SW480 (cell line): Measurements from ENCODE around the gene NAV2.

Experiments
- DNase-seq: peaks from one replicate; pipeline ENCODE4 v3.0.0-alpha.2; 2016; ENCODE audit warnings: low spot score

NAV2 gene

GRCh38 chr11:20088397-20089225 lies 376.0 kb downstream of the NAV2 start:
- DNase-seq: no peak

DNA sequence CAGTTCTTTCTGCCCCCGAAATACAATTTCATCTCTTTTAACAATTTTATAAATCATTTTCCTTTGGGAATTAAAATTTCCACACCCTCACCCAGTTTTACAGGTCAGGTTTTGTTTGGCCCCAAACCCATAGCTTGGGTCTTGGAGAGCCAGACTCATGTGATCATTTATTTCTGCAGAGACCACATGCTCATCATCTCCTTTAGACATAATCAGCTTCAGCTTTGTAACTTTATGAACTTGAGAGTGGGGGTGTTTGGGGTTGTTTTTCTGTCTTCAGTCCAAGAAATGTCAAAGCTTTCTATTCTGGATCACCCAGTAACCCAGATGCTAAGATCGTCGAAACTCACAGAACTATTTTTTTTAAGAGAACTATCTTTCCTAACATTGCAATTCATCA lies 376.7 kb downstream of the NAV2 start:
- no peak for DNase-seq

DNA sequence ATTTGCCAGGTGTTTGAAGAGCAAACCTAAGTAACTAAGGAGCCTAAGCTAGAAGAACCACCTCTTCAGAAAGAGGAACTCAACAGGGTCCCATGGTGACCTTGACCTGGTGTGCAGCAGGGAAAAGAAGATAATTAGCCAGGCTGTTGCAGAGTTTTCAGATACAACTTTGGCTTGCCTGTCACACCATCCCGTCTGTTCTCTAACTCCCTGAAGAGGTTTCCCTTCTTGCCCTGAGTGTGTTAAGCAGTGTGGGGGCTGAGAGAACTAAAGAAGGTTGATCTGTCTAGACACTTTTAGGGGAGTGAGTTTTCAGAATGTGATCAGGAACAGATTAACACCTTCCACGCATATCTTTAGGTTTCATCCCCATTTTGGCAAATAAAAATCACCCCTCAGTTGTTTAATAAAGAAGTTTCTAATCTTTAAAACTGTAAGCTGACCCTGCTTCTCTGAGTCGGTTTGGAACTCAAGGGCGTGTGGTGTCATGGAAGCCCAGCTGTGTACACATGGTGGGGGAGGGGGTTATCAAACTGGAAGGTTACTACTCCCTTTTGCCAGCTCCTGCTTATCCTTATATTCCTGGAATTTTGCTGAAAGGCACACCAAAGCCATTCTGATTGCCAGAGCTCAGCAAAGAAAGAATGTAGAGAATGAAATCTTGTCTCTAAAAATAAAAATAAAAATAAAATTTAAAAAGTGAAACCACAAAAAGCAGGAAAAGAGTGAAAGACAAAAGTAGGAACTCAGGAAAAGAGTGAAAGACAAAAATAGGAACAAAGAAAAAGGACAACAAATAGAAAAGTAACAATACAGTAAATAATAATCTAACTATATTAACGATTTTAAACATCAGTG lies 377.4 kb downstream of the NAV2 start:
- no peak for DNase-seq

- DNase-seq: no peak
These were observed 378.2 kb downstream of the NAV2 start for GRCh38 chr11:20090654-20091374.

- DNase-seq: no peak
These were observed 381.1 kb downstream of the NAV2 start for GRCh38 chr11:20093775-20094174.

DNA sequence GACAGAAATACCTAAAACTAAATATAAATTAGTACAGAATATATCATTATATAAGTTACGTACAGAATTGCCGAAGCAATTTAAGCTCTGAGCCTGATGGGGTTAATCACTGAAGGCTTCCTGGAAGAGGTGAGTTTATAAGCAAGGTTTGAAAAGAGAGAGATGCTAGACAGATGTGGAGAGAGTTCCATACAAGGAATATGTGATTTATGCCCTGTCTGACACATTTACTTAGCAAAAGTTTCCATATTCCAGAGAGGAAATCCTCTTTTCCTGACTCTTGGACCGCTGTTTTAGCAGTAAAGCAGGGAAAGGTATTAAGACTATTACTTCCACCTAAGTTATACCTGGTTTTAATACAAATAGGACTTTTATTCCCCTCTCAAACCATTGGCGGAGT lies 382.6 kb downstream of the NAV2 start:
- DNase-seq: no peak

GRCh38 chr11:20097319-20098221 lies 384.9 kb downstream of the NAV2 start:
- DNase-seq: no peak

- DNase-seq: no peak
These were observed 386.9 kb downstream of the NAV2 start for GRCh38 chr11:20099527-20099926.

- no peak for DNase-seq
These were observed 389.8 kb downstream of the NAV2 start for GRCh38 chr11:20102397-20102796.

DNA sequence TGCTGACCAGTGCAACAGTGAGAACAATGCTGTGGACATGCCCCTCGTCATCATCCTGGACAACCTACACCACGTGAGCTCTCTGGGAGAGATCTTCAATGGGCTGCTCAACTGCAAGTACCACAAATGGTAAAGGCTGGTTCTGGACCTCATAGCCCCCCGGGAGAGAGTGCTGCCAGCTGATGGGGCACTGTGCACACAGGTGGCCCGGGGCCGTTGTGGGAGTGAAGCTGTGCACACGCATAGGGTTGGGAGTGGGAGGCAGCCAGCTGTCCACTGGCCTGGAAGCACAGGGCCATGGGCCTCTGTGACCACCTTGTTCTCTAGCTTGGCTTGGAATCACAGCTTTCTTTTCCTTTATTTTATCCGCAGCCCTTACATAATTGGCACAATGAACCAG lies 390.6 kb downstream of the NAV2 start:
- no peak for DNase-seq

- DNase-seq: no peak
These were observed 392.8 kb downstream of the NAV2 start for GRCh38 chr11:20105427-20105826.

- DNase-seq: no peak
These were observed 397.3 kb downstream of the NAV2 start for GRCh38 chr11:20109731-20110445.

DNA sequence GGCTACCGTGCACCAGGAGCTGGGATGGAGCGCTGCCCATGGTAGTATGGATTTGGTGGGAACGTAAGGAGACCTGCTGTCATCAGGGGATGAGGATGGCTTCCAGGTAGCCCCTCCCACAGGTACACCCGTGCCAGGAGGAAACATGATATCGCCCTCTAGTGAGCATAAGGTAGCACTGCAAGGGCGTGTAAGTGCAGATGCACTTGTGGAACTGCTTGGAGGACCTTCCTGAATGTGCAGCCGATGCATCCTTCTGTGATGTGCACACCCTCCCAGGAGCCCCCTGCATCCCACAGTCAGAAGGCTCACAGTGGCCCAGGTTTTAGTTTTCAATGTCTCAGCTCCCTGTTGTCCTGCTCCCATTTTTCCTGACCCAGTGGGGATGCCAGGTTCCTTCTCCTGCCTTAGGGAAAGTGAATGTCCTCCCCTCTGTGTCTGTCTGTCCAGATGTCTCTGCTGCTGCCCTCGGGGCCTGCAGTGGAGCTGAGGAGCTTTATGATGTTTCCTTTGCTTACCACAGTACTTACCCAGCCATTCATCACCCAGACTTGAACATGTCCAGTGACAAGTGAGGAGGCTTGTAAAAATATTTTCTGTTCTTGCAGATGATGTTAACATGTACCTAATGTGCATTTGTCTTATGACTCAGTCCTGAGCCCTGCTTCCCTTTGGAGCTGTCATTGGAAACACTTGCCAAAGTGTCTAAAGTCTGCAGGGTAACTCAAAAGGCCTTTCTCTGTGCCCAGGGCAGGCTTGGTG lies 398.5 kb downstream of the NAV2 start:
- peak; percentile 69 for DNase-seq

- DNase-seq: no peak
These were observed 399.2 kb downstream of the NAV2 start for GRCh38 chr11:20111871-20112270.

- DNase-seq: peak; percentile 31
These were observed 399.9 kb downstream of the NAV2 start for GRCh38 chr11:20112291-20113148.

GRCh38 chr11:20113149-20113438 lies 400.5 kb downstream of the NAV2 start:
- no peak for DNase-seq

DNA sequence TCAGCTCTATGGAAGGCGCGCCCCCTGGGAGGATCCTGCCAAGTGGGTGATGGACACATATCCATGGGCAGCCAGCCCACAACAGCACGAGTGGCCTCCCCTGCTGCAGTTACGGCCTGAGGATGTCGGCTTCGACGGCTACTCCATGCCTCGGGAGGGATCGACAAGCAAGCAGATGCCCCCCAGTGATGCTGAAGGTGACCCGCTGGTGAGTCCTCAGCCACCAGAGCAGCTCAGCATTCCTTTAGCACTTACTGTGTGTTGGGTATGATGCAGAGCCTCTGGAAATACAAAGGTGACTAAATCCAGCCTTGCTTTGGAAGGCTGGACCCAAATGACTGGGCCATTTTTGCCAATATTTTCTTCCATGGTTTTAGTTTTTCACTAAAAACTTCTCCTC lies 402.0 kb downstream of the NAV2 start:
- no peak for DNase-seq

DNA sequence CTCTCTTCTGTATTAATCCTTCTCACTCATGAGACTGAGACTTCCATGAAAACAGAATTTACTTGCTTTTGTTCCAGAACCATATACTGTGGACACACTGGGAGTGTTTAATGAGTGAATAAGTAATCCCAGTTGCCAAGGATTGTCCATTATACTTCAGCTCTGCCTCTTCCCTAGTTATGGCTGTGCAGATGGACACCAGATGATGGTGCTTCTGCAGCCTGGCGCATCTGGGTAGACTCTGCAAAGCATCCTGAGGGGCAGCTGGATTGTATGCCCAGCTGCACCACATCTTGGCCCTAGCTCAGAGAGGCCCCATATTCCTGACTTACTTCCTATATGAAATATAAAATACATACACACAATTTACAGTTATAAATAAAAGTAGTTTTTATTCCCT lies 404.2 kb downstream of the NAV2 start:
- DNase-seq: no peak

DNA sequence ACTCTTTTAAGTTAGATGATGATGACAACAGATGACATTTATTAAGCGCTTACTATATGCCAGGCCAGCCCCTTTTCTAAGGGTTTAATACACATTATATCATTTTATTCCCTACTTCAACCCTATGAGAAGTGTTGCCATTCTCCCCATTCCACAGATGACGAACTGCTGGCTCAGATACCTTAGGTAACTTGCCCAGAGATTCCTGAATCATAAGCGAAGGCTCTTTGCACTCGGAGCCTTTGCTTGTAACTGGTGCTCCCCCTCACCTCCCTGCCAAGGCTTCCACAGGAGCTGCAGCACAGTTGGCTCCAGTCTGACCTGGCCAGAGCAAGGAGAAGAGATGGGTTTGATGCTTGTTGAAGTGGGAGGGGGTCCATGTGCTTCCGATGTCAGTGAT lies 404.7 kb downstream of the NAV2 start:
- DNase-seq: no peak
